Ishikawa (cell line): Measurements from ENCODE around the gene OMA1.

Experiments
- MAX ChIP-seq: IDR thresholded peaks from 2 replicates; pipeline ENCODE4 v1.6.1; 2012
- RAD21 ChIP-seq: IDR thresholded peaks from 2 replicates; pipeline ENCODE4 v1.6.1; 2012; ENCODE audit warnings: low read depth
- TAF1 ChIP-seq: IDR thresholded peaks from 2 replicates; pipeline ENCODE4 v1.6.1; 2012; ENCODE audit warnings: low read depth, mild to moderate bottlenecking
- TCF12 ChIP-seq: IDR thresholded peaks from 2 replicates; pipeline ENCODE4 v1.6.1; 2012; ENCODE audit warnings: low read depth
- ZBTB7A ChIP-seq: IDR thresholded peaks from 2 replicates; pipeline ENCODE4 v1.6.1; 2012; ENCODE audit warnings: low read depth
- TF ChIP-seq, protein P1 (sequence below): IDR thresholded peaks from 2 replicates; pipeline ENCODE4 v1.6.1; 2012; ENCODE audit warnings: low read depth, mild to moderate bottlenecking

- TF ChIP-seq TAF1 (no peak), ZBTB7A (no peak), MAX (no peak), TCF12 (no peak), RAD21 (no peak)
- TF ChIP-seq, protein P1, sequence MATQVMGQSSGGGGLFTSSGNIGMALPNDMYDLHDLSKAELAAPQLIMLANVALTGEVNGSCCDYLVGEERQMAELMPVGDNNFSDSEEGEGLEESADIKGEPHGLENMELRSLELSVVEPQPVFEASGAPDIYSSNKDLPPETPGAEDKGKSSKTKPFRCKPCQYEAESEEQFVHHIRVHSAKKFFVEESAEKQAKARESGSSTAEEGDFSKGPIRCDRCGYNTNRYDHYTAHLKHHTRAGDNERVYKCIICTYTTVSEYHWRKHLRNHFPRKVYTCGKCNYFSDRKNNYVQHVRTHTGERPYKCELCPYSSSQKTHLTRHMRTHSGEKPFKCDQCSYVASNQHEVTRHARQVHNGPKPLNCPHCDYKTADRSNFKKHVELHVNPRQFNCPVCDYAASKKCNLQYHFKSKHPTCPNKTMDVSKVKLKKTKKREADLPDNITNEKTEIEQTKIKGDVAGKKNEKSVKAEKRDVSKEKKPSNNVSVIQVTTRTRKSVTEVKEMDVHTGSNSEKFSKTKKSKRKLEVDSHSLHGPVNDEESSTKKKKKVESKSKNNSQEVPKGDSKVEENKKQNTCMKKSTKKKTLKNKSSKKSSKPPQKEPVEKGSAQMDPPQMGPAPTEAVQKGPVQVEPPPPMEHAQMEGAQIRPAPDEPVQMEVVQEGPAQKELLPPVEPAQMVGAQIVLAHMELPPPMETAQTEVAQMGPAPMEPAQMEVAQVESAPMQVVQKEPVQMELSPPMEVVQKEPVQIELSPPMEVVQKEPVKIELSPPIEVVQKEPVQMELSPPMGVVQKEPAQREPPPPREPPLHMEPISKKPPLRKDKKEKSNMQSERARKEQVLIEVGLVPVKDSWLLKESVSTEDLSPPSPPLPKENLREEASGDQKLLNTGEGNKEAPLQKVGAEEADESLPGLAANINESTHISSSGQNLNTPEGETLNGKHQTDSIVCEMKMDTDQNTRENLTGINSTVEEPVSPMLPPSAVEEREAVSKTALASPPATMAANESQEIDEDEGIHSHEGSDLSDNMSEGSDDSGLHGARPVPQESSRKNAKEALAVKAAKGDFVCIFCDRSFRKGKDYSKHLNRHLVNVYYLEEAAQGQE, result no peak
These were observed 7.7 kb downstream of the OMA1 start for GRCh38 chr1:58538821-58539220.
